Forelimb muscle (tissue), 1 donor: ENCODE results near the gene ZDHHC14. TPM values are rescaled to one million over a fixed set of nuclear protein-coding genes. Genes with fewer than 3 reads are reported as not detected.

ENCODE experiments used
- DNase-seq: peaks from one replicate; pipeline ENCODE4 v3.0.0-alpha.2; 2013; ENCODE audit warnings: low read depth
- polyA plus RNA-seq: library from polyadenylated mRNA; unstranded; fragments of 120-200 nt; gene quantifications from one replicate; pipeline ENCODE4 v1.2.1, GENCODE V29; 2013; ENCODE audit not compliant: insufficient read length

The ZDHHC14 gene
- polyA plus RNA-seq, 1 donor, result 4.1 TPM

DNA sequence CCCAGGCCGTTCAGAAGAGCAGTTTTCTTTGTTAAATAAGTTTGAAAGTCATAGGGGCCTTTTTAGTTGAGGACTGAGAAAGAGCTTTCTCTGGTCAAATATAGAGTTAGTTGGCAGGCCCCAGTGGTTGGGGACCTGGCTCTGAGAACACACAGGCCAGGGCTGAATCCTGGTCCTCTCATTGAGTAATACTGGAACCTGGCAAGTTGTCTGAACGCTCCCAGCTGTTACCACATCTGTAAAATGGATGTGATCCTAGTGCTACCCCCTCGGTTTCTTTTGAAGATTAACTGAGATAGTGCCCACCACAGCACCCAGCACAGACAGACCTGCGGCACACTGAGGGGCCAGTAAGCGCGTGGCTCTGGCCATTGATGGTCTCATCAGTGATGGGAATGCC lies 215.5 kb downstream of the ZDHHC14 start:
- no peak for DNase-seq

DNA sequence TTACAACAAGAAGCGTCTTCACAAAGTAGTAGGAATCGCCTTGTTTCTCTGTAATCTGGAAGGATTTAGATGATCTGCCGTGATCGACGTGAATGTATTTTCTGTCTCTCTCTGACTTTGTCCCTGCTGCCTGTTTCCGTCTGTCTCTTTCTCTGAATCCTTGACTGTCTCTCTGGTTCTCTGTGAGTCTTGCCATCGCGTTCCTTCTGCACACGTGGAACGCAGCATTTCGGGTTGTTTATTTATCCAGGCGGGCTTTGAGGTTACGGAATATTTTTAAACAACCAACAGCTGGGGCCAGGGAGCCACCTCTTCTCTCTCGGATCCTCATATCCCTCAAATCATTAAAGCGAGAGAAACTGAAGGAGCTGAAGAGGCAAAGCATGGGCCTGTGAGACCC lies 215.9 kb downstream of the ZDHHC14 start:
- no peak for DNase-seq

DNA sequence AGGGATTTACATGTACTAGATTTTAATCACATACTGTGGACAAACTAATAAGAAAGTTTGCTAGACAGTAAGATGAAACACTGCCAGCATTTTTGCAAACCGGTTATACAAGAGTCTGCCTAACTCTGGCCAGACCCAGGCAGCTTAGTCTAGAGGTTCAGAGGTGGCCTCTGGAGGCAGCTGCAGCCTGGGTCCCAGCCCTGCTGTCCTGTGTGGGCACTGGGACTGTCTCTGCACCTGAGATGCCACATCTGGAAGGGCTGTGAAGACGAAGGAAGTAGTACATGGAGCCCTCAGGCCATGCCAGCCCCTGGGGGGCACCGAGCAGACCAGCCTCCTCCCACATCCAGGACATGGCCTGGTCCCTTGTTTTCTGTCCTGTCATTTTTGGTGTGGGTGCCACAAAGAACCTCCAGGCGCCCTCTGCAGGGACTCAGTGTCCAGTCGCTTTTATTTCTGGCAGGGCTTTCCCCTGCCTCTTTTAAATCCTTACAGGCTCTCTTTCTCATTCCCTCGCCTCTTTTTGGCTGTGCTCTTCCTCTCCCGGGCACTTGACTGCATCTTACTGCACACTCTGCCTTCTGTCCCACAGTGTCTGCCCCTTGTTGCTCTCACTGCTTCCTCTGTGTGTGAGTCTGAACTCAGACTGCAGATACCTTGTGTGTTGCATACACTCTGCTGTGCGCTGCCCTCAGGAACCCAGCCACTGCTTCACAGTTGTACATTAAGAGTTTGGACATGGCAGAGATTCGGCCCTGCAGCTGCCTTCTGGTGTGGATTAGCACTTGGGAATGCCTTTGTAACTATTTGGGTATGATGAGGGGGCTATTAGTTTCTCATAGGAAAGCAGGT lies 216.7 kb downstream of the ZDHHC14 start:
- no peak for DNase-seq

DNA sequence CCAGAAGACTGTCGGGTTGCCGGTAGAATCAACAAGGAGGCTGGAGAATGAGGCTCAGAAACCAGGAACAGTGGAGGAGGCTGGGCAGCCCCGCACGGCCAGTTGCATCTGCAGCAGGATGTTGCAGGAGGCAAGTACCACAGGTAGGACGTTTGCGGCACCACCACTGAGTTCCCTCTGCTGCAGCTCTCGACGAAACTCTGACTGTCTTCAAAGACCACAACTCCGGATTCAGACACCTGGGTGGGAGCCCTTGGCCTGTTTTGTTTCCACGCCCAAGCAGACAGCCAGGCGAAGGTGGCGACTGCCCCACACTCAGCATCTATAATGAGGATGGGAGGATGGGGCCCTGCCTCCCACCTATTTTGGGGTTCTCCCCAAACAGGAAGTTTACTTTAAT lies 218.2 kb downstream of the ZDHHC14 start:
- no peak for DNase-seq

DNA sequence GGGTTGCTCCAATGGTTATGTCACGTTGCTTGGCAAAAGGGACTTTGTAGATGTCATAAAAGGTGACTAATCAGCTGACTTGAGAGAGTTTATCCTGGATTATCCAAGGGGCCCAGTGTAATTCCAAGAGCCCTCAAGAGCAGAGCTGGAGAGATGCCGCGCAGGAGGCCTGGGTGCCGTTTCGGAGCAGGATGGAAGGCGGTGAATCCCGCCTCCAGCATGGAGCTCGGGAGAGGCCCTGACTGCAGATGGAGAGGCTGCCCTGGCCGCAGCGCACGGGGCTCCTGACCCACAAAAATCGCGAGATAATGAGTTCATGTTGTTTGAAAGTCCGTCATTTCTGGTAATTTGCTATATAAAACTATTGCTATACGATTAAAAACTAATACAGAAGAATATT lies 219.8 kb downstream of the ZDHHC14 start:
- no peak for DNase-seq

DNA sequence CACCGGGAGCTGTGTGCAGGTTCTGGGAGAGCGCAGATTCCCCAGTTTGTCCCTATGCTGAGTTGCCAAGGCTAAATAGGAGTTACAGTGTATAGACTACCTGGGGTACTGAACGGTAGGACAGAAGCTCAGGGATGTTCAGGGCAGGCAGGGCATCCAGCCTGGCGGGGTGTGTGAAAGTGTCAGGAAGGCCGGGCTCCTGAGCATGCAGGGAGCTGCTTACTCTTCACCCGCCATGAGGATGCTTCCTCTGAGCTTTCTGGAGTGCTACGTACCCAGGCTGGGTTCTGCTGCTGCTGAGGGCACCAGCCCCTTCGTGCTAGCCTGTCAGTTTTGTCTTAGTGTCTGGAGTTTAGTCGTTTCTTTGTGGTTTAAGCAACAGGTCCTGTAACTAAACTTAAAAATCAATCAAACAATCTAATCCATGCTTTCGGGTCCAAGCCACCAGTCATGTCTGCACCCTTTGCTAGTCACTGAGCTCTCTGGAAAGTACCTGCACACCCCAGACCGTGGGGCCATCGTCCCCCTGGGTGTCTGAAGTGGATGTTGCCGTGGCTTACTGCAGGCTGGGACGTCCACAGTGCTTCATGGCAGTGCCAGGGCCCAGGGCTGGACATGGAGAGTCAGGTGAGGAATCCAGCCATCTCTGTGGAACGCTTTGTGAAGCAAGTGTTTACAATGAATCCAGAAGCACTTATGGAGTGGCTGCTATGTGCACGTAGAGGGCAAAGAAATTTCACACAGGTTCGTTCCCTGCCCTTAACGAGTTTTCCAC lies 221.7 kb downstream of the ZDHHC14 start:
- no peak for DNase-seq

DNA sequence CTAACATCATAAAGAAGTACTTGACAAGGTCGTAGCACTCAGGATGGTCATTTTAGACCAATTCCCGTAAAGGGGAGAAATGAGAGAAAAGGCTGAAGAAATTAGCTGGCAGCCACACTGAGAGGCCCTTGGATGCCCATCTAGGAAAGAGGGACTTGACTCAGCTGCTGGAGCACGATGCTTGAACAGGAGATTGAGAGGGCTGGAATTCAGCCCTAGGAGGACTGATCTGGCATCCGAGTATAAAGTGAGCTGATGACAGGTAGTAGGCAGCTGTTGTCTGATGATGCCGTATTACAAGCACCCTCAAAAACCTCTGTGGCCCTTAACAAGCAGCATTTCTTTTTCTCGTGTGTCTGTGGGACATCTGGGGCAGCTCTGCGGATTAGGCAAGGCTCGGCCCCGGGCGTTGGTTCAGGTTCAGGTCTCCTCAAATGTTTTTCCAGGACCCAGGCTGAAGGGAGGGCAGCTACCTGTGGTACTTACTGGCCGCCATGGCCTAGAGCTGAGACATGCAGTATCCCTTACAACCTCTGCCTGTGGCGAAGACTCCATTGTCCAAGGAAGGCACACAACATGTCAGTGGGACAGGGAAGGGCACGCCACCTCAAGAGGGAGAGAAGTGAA lies 222.4 kb downstream of the ZDHHC14 start:
- DNase-seq, result no peak

DNA sequence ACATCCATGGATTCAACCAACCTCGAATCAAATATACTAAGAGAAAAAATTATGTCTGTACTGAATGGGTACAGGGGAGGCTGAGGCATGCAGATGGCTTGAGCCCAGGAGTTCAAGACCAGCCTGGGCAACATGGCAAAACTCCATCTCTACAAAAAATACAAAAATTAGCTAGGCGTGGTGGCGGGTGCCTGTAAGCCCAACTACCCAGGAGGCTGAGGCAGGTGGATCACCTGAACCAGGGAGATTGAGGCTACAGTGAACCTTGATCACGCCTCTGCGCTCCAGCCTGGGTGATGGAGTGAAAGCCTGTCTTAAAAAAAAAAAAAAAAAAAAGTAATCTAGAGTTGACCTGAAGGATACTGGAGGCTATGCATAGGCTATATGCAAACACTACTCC lies 223.0 kb downstream of the ZDHHC14 start:
- DNase-seq, result no peak

DNA sequence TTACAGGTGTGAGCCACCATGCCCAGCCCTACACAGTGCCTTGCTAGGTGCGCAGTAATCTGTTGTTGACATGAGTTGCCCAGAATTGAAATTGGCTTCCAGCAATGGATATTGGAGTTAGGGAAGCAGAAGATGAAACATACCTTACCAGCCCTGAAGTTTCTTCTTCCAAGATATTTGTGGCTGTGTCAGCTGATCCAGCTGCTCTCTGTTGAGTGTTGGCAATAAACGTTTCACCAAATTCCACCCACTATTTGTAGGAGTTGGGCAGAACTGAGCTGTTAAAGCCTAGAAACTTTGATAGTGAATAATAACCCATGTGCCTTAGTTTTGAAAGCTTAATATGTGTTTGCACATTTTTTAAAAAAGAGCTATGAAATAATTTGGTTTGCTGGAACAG lies 223.8 kb downstream of the ZDHHC14 start:
- DNase-seq, result no peak

DNA sequence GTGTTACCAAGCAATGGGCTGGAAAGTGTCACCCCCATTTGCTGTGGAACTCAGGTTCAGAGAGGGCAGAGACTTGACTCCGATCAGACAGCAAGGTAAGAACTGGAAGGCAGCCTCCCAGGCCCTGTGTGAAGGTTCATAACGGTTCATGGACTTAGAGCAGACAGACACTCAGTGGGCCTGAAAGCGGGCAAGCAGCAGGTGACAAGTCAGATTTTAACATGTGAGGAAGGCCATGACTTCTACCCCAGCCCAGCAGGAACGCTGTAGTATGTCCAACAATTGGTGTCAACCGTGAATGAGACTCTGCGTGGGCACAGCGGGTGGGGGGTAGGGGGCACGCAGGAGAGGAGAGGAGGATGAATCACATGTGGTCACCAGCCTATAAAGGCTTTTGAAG lies 224.5 kb downstream of the ZDHHC14 start:
- no peak for DNase-seq

DNA sequence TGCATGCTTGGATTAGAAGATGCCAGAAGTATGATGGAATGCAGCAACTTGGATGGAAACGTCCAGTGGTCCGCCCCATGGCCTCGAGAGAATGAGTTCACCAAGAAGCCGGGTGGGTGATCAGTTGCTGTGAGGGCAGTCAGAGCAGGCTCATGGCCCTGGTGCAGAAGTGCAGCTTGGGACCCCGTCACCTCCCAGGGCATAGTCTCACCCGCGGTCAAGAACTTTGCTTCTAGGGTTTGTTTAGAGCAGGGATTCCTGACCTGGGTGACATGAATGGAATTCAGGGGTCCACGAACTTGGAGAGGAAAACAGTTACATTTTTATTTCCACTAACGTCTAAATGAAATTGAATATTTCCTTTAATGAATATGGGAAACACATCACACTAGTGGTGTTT lies 225.5 kb downstream of the ZDHHC14 start:
- DNase-seq, result no peak

DNA sequence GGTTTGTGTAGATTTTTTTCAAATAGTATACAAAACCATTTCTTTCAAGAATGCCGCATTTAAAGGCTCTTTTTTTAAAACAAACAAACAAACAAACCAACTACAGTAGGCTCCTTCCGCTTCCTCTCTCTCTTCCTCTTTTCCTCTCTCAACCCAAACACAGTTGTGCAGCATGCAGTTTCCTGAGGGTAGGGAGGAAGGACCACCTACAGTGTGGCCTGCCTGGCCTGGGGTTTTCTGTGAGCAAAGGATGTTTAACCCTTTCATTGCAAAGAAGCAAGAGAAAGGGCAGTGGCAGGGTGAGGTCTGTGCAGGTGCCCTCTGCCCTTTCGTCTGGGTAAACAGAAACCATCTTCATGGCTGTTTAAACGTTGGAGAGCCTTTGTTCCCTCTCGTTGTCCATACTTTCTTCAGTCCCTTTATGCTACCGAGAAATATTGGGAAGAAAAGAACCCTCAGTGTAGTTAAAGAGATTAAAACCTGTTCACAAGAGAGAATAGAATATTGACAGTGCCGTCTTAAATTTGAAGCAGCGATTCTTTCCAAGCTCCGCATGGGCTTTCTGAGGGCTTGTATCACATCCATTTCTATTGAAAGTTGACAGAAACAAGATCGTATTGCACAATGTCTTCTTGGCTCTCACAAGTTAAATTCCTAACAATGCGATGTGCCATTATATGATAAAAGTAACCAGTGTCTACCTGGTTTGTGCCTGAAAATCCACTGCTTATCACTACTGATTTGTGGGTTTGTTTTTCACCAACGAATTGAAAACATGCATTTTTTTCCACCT lies 226.5 kb downstream of the ZDHHC14 start:
- no peak for DNase-seq

DNA sequence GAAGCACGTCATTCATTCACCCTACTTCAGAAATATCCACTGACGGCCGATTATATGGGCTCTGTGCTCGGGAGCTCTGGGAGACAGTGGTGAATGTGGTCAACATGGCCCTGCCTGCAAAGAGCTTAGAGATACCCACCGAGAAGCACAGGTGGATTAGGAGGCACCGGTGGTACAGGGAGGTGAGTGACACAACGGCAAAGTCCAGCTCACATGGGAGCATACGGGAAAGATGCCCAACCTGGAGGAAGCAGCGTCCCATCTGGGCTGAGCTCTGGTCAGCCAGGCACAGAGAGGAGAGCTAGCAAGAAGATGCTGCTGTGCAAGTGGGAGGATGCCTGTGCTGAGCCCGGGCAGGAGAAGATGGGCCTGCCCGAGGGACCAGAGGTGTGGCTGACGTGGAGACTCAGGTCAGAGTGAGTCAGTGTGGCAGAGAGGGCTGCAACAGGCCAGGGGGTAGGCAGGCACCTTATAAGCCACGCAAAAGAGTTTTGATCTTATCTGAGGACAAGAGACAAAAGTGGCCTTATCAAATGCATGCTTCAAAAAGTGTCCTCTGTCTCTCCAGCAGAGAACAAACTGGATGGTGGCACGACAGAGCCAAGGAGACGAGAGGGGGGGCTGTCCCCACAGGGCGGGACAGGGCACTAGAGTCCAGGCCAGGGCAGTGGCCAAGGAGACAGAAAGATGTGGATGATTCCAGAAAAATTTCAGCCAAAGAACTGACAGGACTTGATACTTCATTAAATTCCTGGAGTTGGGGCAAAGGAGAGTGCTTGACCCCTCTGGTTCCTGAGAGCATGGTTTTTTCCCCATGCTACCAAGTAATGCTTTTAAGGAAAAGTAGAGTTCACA lies 227.5 kb downstream of the ZDHHC14 start:
- no peak for DNase-seq

DNA sequence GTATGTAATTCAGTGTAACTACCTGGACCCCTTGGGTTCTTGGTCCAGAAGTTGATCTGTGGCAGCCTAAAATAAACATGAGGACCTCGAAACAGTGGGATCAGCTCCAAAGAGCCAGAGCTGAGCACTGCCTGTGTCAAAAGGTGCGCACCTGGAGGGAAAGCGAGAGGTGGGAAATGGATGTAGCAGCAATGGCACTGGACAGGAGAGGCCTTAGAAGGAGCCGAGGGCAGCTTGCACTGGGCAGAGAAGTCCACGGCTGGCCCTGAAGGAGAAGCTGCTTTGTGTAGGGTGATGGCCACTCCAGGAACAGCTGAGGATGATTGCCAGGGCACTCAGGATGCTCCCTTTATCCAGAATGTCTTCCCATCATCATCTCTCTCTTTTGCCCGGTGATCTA lies 228.1 kb downstream of the ZDHHC14 start:
- no peak for DNase-seq

DNA sequence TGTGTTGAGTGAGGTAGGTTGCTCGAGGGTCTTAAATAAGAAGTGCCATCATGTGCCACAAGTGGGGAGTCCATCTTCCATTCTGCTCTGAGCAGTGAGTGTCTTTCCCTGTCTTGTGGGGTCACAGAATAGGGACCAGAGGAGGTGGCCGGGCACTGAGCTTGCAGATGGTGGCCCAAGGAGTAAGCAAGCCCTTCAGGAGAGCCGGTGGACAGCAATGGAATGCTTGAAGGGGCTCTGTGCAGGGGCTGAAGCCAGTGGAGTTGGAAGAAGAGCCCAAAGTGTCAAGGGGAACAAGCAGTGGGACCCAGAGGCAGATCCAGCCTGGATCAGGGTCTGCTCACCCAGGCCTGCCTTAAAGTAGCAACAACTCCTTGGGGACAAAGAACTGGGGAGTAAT lies 228.6 kb downstream of the ZDHHC14 start:
- no peak for DNase-seq

DNA sequence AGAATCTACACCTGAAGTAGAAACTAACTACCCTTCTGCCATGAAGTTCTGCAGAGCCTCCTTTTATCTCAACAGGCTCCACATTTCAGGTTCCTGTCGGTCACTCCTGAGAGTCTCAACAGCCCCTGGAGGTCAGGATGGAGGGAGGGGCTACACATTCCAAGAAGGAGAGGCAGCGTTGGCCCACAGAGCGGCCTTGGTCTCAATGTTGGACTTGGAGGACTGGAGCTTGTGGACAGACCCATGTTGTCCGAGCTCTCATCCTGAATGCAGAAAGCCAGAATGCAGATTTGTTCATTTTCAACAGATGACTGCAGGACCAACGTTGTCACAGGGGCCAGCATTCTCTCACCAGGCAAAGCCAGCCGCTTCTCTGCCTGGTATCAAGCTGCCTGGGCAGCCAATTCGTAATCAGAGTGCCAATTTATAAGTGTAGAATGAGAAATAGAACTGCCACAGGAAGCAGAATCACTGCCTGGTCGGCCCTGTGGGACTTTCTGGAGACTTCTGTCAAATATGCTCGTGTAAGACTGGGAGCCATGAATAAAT lies 229.5 kb downstream of the ZDHHC14 start:
- no peak for DNase-seq

DNA sequence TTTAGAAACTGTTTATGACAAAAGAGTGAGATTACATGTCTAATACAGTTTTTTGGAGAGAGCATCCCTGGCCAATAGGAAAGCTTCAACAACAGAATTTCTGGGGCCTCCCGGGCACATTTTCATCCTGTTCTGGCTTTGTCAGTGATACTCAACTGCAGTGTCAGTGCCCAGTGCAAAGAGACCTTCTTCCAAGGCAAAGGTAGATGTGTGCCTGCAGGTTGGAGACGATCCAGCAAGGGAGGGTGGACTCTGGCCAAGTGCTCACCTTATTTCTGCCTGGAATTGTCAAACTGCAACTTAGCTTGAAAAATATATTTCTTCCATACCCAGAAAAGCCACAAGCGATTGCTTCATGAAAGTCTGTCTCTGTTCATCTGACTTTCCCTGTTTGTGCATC lies 230.4 kb downstream of the ZDHHC14 start:
- DNase-seq, result no peak

DNA sequence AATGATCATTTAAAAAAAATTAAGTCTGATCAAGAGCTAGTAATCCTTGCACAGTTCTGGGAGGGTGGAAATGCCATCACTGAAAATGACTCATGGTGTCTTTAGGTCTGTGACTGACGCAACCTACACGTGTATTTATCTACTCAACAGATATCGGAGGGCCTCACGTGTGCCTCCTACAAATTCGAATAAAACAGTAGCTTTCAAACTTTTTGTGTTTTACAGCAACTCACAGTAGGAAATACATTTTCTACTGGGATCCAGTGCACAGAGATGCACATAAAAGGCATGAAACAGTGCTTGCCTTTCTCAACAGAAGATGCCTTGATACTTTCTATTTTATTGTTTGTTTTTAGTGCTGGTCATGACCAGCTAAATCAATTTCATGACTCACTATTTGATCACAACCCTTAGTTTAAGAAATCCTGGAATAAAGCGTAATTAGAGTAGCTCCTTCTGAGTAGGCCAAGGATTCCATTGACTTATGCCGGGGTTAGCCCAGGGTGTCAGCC lies 232.1 kb downstream of the ZDHHC14 start:
- no peak for DNase-seq

DNA sequence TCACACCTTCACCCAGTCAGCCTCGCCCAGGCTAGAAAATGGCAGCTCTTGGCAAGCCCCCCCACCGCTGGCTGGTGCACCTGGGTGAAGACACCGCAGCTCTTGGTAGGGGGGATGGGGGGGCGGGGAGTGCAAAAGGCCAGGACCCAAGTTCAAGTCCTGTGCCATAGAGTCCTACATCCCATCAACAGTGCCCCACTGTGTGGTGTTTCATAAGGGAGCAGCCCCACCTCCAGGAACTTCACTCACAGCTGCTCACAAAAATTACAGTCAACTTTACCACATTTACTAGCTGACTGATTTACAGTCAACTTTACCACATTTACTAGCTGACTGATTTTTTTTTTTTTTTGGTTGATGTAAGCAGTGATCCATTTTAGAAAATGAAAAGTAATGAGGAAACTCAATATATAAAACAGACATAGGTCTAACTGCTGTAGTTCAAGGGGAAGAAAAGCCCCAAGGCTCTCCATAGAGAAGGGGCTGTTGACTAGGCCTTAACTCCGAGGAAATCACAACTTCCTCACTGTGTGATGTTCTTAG lies 233.1 kb downstream of the ZDHHC14 start:
- DNase-seq, result no peak

DNA sequence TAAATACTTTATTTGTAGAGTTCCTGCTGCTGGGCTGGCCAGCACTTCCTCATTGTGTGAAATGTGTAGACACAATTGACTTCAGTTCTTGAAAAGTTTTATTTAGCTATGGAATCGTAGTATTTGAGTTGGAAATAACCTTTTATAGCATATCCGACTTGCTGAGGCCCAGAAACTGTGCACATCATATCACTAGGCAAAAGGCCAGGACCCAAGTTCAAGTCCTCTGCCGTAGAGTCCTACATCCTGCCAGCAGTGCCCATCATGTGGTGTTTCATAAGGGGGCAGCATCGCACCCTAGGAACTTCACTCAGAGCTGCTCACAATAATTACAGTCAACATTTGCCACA lies 234.4 kb downstream of the ZDHHC14 start:
- no peak for DNase-seq
